Prostate gland (tissue), 2 donors: Measurements from ENCODE around the gene NAT10. TPM values are rescaled to one million over a fixed set of nuclear protein-coding genes. Genes with fewer than 3 reads are reported as not detected.

Experiments used
- DNase-seq: peaks from one replicate; pipeline ENCODE4 v3.0.0-alpha.2; 2019; ENCODE audit warnings: low spot score
- H3K27ac ChIP-seq, 2 donors: fragments of 200-600 bp; sonication (generic); 2 replicates each; pipeline ENCODE4 v1.5.1; 2017 to 2019
- H3K27me3 ChIP-seq: fragments of 200-600 bp; sonication (generic); replicated peaks from 2 replicates; pipeline ENCODE4 v1.5.1; 2019; ENCODE audit not compliant: insufficient read depth
- H3K36me3 ChIP-seq, 2 donors: fragments of 200-600 bp; sonication (generic); 1 replicate in 1 of 2; 2 replicates in 1 of 2; pipeline versions ENCODE4 v1.5.1 to v1.8.1; 2017 to 2019
- H3K4me1 ChIP-seq: fragments of 200-600 bp; sonication (generic); replicated peaks from 2 replicates; pipeline ENCODE4 v1.5.1; 2019
- H3K4me3 ChIP-seq, 2 donors: fragments of 200-600 bp; sonication (generic); 2 replicates each; pipeline ENCODE4 v1.5.1; 2017 to 2019
- H3K9me3 ChIP-seq: fragments of 200-600 bp; sonication (generic); 2 replicates; pipeline ENCODE4 v1.5.1; 2017
- CTCF ChIP-seq, 4 experiments: fragments of 200-600 bp in 2 of 4; fragments of 450-650 bp in 2 of 4; sonication (generic) in 2 of 4; IDR thresholded peaks; 1 replicate in 3 of 4; 2 replicates in 1 of 4; pipeline ENCODE4 v1.5.1; 2016 to 2019; ENCODE audit warnings: antibody characterized with exemption in 4 of 4, mild to moderate bottlenecking in 2 of 4, moderate library complexity in 2 of 4
- POLR2A ChIP-seq: fragments of 450-650 bp; IDR thresholded peaks from one replicate; pipeline ENCODE4 v1.6.1; 2016; ENCODE audit warnings: antibody characterized with exemption, mild to moderate bottlenecking
- POLR2AphosphoS5 ChIP-seq: sonication (generic); formaldehyde crosslinking; IDR thresholded peaks from one replicate; pipeline ENCODE4 v1.6.1; 2017; ENCODE audit warnings: antibody characterized with exemption
- WGBS: methylation state at CpG from one replicate; pipeline ENCODE4 v1.1.5; 2018; 5-methylcytosine and 5-hydroxymethylcytosine counted together
- intact Hi-C: fragments of 100-400 bp; cut with DNase I; formaldehyde crosslinking; loops from one replicate; pipeline ENCODE4 v1.14.2; 2022
- total RNA-seq, 2 donors: library from RNA; depleted of rRNA; stranded (reverse); fragments of >200 nt; gene quantifications; one replicate each; pipeline ENCODE4 v1.1.0, GENCODE V29; 2016

Gene NAT10
- total RNA-seq, 2 donors from 2014 or later, result 21.9 to 34.7 TPM

- TF ChIP-seq POLR2AphosphoS5, result no peak
- TF ChIP-seq CTCF (IDR thresholded peaks at IDR 0.05), result no peak
- no peak for TF ChIP-seq POLR2A
- Histone ChIP-seq H3K27me3 (no peaks in the 10 kb centered on the region), H3K9me3 (no peaks in the 10 kb centered on the region), H3K27ac (peak overlapping the region; percentile 63 to 79), H3K36me3 (no peaks in the 10 kb centered on the region), H3K4me3 (no peak overlapping the region), H3K4me1 (peaks cover 19% of the 10 kb centered on the region)
- 61% methylated on average over 9 of the region's 9 CpGs for WGBS
- peak; percentile 21 for DNase-seq
- intact Hi-C loops, result no loop called here
Measured at GRCh38 chr11:34167961-34168360, 62.5 kb downstream of the NAT10 start.

- H3K27me3 ChIP-seq, result no peaks in the 10 kb centered on the region
- H3K9me3 ChIP-seq, result no peaks in the 10 kb centered on the region
- peak; percentile 78 for DNase-seq
- TF ChIP-seq CTCF (IDR thresholded peaks at IDR 0.05) (peak in 2 of 4 experiments; percentile 6 to 31), POLR2AphosphoS5 (peak; percentile 95), POLR2A (no peak)
- H3K4me3 ChIP-seq, result no peak overlapping the region
- 23% methylated on average over 18 of the region's 18 CpGs for WGBS
- intact Hi-C loops, result no loop called here
- H3K27ac ChIP-seq, result peak overlapping the region; percentile 71 to 79
- H3K4me1 ChIP-seq, result peaks cover 19% of the 10 kb centered on the region
- no peaks in the 10 kb centered on the region for H3K36me3 ChIP-seq
Measured at GRCh38 chr11:34168642-34169420, 63.4 kb downstream of the NAT10 start.

- no peak for TF ChIP-seq POLR2AphosphoS5
- TF ChIP-seq POLR2A, result no peak
- TF ChIP-seq CTCF (IDR thresholded peaks at IDR 0.05), result no peak
- WGBS, result 69% methylated on average over 8 of the region's 8 CpGs
- DNase-seq, result no peak
- intact Hi-C loops, result loop anchor here (10.0 kb wide), 1 partner anchor 175 kb away; no protein-coding TSS in a partner anchor
- peak overlapping the region; percentile 71 to 79 for H3K27ac ChIP-seq
- H3K4me3 ChIP-seq, result no peak overlapping the region
- no peaks in the 10 kb centered on the region for H3K9me3 ChIP-seq
- H3K36me3 ChIP-seq, result no peaks in the 10 kb centered on the region
- peaks cover 19% of the 10 kb centered on the region for H3K4me1 ChIP-seq
- no peaks in the 10 kb centered on the region for H3K27me3 ChIP-seq
Measured at GRCh38 chr11:34169686-34170085, 64.3 kb downstream of the NAT10 start.

GRCh38 chr11:34173050-34173449 lies 67.6 kb downstream of the NAT10 start:
- Histone ChIP-seq H3K36me3 (no peaks in the 10 kb centered on the region), H3K4me3 (no peak overlapping the region), H3K27ac (no peak overlapping the region), H3K4me1 (peaks cover 13% of the 10 kb centered on the region), H3K27me3 (no peaks in the 10 kb centered on the region), H3K9me3 (no peaks in the 10 kb centered on the region)
- WGBS, result 96% methylated on average over 16 of the region's 16 CpGs
- intact Hi-C loops, result loop anchor here (10.0 kb wide), 1 partner anchor 178 kb away; no protein-coding TSS in a partner anchor
- no peak for TF ChIP-seq CTCF (IDR thresholded peaks at IDR 0.05)
- TF ChIP-seq POLR2AphosphoS5, result no peak
- TF ChIP-seq POLR2A, result no peak
- DNase-seq, result no peak
